ENCODE measurements around the gene PARP3.

The PARP3 gene

DNA sequence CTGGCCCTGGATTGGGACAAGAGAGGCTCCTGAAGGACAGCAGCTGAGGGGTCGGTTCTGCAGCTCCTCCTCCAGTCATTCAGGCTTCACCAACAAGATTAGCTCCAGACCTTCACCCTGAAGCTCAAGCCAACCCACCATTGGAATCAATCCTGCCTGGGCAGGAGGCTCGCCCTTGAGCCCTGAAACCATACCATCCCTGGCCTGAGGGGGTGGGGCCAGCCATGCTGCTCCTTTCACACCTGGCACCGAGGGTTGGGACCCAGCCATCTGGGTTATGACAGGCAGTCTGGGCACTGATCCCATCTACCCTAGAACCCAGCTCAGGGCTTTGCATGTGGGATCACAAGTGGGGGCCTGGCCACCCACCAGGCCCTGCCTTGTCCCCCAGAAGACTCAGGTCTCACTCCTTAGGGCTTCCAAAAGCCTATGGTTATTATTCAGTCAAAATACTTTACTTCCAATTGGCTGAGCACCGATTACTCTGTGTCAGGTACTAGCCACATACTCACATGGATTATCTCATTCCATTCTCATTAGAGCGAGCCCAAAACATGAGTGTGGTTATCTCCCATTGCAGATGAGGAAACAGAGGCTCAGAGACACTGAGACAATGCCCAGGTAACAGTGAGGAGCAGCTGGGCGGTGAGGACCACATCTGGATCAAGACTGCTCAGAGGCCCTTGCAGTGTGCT, 28.6 kb downstream of the PARP3 start:
- TF ChIP-seq EGR1 (IDR thresholded peaks at IDR 0.05) (no peak), EP300 (IDR thresholded peaks at IDR 0.05; ENCODE audit: borderline replicate concordance) (no peak), FOXM1 (IDR thresholded peaks at IDR 0.05; ENCODE audit: borderline replicate concordance, low read depth) (no peak), TAF1 (IDR thresholded peaks at IDR 0.05; ENCODE audit: low read depth) (no peak)
- TF ChIP-seq, protein P1, sequence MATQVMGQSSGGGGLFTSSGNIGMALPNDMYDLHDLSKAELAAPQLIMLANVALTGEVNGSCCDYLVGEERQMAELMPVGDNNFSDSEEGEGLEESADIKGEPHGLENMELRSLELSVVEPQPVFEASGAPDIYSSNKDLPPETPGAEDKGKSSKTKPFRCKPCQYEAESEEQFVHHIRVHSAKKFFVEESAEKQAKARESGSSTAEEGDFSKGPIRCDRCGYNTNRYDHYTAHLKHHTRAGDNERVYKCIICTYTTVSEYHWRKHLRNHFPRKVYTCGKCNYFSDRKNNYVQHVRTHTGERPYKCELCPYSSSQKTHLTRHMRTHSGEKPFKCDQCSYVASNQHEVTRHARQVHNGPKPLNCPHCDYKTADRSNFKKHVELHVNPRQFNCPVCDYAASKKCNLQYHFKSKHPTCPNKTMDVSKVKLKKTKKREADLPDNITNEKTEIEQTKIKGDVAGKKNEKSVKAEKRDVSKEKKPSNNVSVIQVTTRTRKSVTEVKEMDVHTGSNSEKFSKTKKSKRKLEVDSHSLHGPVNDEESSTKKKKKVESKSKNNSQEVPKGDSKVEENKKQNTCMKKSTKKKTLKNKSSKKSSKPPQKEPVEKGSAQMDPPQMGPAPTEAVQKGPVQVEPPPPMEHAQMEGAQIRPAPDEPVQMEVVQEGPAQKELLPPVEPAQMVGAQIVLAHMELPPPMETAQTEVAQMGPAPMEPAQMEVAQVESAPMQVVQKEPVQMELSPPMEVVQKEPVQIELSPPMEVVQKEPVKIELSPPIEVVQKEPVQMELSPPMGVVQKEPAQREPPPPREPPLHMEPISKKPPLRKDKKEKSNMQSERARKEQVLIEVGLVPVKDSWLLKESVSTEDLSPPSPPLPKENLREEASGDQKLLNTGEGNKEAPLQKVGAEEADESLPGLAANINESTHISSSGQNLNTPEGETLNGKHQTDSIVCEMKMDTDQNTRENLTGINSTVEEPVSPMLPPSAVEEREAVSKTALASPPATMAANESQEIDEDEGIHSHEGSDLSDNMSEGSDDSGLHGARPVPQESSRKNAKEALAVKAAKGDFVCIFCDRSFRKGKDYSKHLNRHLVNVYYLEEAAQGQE (IDR thresholded peaks at IDR 0.05; ENCODE audit: low read depth) = no peak

GRCh38 chr3:51971350-51971749, 29.2 kb downstream of the PARP3 start:
- no peak for TF ChIP-seq EP300 (IDR thresholded peaks at IDR 0.05; ENCODE audit: borderline replicate concordance)
- no peak for TF ChIP-seq TCF12 (IDR thresholded peaks at IDR 0.05; ENCODE audit: low read depth)
- no peak for TF ChIP-seq ZBTB7A (IDR thresholded peaks at IDR 0.05; ENCODE audit: low read depth)
- TF ChIP-seq USF1 (IDR thresholded peaks at IDR 0.05) = no peak

DNA sequence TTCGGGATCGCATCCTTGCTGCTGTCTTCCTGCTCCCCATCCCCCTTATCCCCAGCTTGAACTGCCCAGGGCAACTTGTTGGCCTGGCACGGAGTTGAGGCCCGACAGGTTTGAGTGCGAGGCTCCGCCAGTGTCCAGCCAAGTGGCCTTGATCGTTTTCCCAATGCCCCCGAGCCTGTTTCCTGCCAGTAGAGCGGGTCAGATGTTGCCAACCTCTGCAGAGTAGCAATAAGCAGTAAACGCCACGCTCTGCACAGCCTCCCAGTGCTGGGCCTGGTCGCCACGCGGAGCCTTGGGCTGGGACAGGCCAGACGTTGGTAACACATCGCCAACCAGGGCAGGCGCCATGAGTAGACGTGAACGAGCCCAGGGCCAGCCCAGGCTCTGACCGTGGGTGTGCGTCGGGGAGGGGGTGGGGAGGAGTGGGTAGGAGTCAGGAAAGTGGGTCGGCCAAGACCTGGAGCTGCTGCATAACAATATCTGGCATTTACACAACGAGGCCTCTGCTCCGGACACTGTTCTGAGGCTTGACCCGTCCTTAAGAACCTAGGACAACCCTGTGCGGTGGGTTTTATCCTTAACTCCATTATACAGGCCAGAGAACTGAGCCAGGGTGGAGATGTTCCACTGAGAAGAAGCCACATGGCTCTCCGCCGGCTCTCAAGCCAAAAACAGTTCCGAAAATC, 32.3 kb downstream of the PARP3 start:
- no peak for TF ChIP-seq EP300 (IDR thresholded peaks at IDR 0.05; ENCODE audit: borderline replicate concordance)
- 0 out of 2 replicates have a peak, but pooled peaks have one; percentile 17 for TF ChIP-seq YY1 (IDR thresholded peaks at IDR 0.05; ENCODE audit: low read depth)
- TF ChIP-seq, protein P1 (IDR thresholded peaks at IDR 0.05; ENCODE audit: low read depth) = no peak

DNA sequence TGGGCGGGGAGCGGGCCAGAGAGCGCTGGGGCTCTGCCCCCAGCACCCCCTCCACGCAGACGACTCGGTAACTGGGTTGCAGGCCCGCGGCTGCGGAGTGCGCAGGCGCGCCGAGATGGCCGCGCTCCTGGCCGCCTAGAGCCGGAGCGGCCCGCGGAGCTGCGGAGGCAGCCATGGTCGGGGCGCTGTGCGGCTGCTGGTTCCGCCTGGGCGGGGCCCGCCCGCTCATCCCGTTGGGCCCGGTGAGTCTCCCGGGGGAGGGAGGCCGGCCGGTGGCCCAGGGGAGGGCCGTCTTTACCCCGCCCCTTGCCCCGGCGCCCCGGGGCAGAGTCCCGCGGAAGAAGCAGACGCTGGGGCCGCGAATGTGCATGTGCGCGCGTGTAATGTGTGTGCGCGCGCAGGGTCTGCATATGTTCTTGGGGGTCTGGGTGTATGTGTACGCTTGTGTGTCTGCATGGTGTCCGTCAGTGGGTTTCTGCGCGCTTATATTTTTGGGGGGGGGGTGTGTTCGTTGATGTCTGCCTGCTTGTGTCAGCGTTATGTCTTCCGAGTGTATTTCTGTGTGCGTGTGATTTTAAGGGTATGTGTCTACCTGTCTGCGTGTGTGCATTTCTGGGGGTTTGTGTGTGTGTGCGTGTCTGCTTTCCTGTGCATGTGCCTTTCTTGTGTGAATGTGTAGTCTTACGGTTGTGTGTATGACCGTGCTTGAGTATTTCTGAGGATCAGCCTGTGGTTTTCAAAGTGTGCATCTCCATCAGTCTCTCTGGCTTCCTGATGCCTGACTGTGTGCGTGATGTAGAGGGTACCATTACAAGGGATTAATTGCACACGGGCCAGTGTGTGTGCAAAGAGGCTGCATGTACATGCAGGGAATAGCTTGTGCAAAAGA, 33.0 kb downstream of the PARP3 start, which contains the start of gene ABHD14A:
TSS of gene ABHD14A (plus strand) at position 102 of the 889 bp plus-strand sequence. CDS start at position 174, 72 bp downstream.
- TF ChIP-seq RAD21 (IDR thresholded peaks at IDR 0.05; ENCODE audit: low read depth) = no peak
- peak; percentile 86 for TF ChIP-seq YY1 (IDR thresholded peaks at IDR 0.05; ENCODE audit: low read depth)
- no peak for TF ChIP-seq USF1 (IDR thresholded peaks at IDR 0.05)
- no peak for TF ChIP-seq CEBPB (IDR thresholded peaks at IDR 0.05)
- no peak for TF ChIP-seq NFIC (IDR thresholded peaks at IDR 0.05)
- TF ChIP-seq TCF12 (IDR thresholded peaks at IDR 0.05; ENCODE audit: low read depth) = no peak
- peak; percentile 39; the same call in 1 of the 2 replicates for TF ChIP-seq EP300 (IDR thresholded peaks at IDR 0.05; ENCODE audit: borderline replicate concordance)
- peak; percentile 66; the same call in 1 of the 2 replicates for TF ChIP-seq MAX (IDR thresholded peaks at IDR 0.05)
- TF ChIP-seq ZBTB7A (IDR thresholded peaks at IDR 0.05; ENCODE audit: low read depth) = 0 out of 2 replicates have a peak, but pooled peaks have one; percentile 33

DNA sequence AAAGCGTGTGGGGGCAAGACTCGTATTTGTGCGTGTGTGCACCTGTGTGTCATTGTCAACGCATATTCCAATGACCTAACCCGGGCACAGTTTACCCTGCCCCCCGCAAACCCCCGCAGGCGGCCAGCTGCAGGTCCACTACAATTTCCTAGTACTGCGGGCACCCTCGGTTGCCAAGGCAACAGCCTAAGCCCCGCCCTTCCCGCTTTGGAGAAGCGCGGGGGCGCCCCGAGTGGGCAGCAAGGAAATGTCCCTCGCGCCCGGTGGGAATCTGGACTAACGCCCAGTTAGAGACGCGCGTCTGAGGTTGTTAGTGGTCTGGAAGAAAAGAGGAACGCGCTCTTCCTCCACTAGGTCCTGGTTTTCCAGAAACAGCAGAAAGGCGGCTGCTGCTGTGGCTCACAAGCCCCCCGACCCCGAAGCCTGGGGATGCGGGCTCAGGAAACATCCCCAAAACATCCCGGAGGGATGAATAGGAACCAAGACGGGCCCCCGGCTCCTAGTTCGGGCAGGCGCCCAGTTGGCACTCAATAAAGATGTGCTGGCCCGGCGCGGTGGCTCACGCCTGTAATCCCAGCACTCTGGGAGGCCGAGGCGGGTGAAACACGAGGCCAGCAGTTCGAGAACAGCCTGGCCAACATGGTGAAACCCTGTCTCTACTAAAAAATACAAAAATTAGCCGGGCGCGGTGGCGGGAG, 33.8 kb downstream of the PARP3 start:
- TF ChIP-seq NFIC (IDR thresholded peaks at IDR 0.05) (no peak), RAD21 (IDR thresholded peaks at IDR 0.05; ENCODE audit: low read depth) (peak; percentile 16; the same call in 1 of the 2 replicates), EGR1 (IDR thresholded peaks at IDR 0.05) (peak; percentile 69)
